CD4-positive, alpha-beta T cell treated with Interferon gamma for 1 hour (primary cell): ENCODE results near the gene YBEY.

ENCODE experiments used
- DNase-seq: peaks from one replicate; pipeline ENCODE4 v3.0.0-alpha.2; 2020

Gene YBEY

GRCh38 chr21:46334351-46335140 is 48.4 kb downstream of the YBEY start:
- DNase-seq = no peak

DNA sequence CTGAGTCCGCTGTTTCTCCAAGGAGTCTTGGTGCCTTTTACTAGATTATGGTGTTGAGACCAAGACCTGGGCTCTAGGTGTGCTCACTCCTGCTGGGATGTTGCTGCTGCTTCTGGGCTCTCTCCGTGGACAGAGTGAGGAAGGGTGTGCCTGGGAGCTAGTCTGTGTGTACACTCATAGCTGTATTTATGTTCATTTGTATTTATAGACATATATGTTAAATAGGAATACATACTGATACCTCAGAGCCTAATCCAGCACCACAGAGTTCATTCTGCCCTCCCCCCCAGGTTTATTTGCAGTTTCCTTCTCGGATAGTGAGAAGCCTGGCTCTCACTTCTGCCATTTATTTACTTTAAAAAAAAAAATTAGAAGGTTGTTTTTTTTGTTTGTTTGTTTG is 50.5 kb downstream of the YBEY start:
- DNase-seq = no peak

DNA sequence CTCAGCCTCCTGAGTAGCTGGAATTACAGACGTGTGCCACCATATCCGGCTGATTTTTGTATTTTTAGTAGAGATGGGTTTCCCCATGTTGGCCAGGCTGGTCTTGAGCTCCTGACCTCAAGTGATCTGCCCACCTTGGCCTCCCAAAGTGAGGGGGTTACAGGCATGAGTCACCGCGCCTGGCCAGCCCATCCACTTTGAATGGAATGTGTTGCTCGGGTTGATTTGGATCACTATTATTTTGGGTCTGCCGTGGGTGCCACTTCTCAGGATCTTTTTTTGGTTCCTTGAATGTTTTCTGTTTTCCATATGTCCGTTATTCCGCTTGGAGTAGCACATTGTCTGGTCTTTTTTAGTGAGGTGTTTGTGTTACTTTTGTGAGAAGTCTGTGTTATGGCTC is 54.9 kb downstream of the YBEY start:
- DNase-seq = no peak

GRCh38 chr21:46344219-46344915 is 58.2 kb downstream of the YBEY start:
- no peak for DNase-seq

GRCh38 chr21:46345861-46346260 is 59.7 kb downstream of the YBEY start:
- DNase-seq = no peak

GRCh38 chr21:46346296-46347202 is 60.4 kb downstream of the YBEY start:
- no peak for DNase-seq

GRCh38 chr21:46347203-46347550 is 61.0 kb downstream of the YBEY start:
- no peak for DNase-seq
